Activated naive CD8-positive, alpha-beta T cell treated with anti-CD3 and anti-CD28 coated beads, Interleukin-2, amount 50 U/mL, for 16 hours (primary cell): ENCODE results near the gene OBSCN.

ENCODE experiments used
- DNase-seq: peaks from one replicate; pipeline ENCODE4 v3.0.0-alpha.2; 2020; ENCODE audit warnings: low read depth, low spot score

The OBSCN gene

GRCh38 chr1:228276901-228277490 lies 69.2 kb downstream of the OBSCN start:
- DNase-seq, result no peak

GRCh38 chr1:228277491-228278431 lies 69.9 kb downstream of the OBSCN start:
- no peak for DNase-seq

GRCh38 chr1:228278432-228278941 lies 70.6 kb downstream of the OBSCN start:
- DNase-seq, result no peak

GRCh38 chr1:228279011-228279721 lies 71.3 kb downstream of the OBSCN start:
- no peak for DNase-seq

GRCh38 chr1:228279722-228280105 lies 71.9 kb downstream of the OBSCN start:
- DNase-seq, result no peak

- no peak for DNase-seq
These were observed 72.5 kb downstream of the OBSCN start for GRCh38 chr1:228280106-228280901.

- DNase-seq, result no peak
These were observed 73.2 kb downstream of the OBSCN start for GRCh38 chr1:228280961-228281591.

GRCh38 chr1:228281631-228282328 lies 73.9 kb downstream of the OBSCN start:
- DNase-seq, result no peak

- DNase-seq, result no peak
These were observed 74.6 kb downstream of the OBSCN start for GRCh38 chr1:228282329-228283042.

GRCh38 chr1:228283043-228283371 lies 75.2 kb downstream of the OBSCN start:
- DNase-seq, result no peak

- no peak for DNase-seq
These were observed 75.8 kb downstream of the OBSCN start for GRCh38 chr1:228283476-228284147.

GRCh38 chr1:228284148-228284495 lies 76.3 kb downstream of the OBSCN start:
- DNase-seq, result no peak

GRCh38 chr1:228284521-228284920 lies 76.7 kb downstream of the OBSCN start:
- DNase-seq, result no peak

- no peak for DNase-seq
These were observed 78.0 kb downstream of the OBSCN start for GRCh38 chr1:228285661-228286504.

GRCh38 chr1:228286505-228287417 lies 78.9 kb downstream of the OBSCN start:
- no peak for DNase-seq

GRCh38 chr1:228287541-228288425 lies 79.9 kb downstream of the OBSCN start:
- DNase-seq, result no peak
